ENCODE data around the gene SLC8A1. TPM values are rescaled to one million over a fixed set of nuclear protein-coding genes. Genes with fewer than 3 reads are reported as not detected.

SLC8A1 gene
- total and polyA plus RNA-seq, 11 donors: 61.9 to 1,521 (median 827) TPM

DNA sequence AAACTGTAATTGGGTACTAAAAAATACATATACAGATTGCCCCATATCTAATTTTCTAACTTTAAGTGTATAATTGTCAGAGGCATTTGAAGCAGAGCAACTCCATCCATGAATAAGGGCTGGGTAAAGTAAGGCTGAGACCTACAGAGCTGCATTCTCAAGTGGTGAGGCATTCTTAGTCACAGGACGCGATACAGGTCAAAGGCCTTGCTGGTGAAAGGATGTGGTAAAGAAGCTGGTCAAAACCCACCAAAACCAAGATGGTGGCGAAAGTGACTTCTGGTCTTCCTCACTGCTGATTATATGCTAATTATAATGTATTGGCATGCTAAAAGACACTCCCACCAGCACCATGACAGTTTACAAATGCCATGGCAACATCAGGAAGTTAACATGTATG lies 50.0 kb downstream of the SLC8A1 start:
- peaks cover 0 to 89% (median 51%) of the 10 kb centered on the region in 12 donors for H3K4me1 ChIP-seq
- WGBS, 4 donors: 69 to 78% (median 74%) methylated on average over 3 of the region's 3 CpGs
- no peak for ATAC-seq

DNA sequence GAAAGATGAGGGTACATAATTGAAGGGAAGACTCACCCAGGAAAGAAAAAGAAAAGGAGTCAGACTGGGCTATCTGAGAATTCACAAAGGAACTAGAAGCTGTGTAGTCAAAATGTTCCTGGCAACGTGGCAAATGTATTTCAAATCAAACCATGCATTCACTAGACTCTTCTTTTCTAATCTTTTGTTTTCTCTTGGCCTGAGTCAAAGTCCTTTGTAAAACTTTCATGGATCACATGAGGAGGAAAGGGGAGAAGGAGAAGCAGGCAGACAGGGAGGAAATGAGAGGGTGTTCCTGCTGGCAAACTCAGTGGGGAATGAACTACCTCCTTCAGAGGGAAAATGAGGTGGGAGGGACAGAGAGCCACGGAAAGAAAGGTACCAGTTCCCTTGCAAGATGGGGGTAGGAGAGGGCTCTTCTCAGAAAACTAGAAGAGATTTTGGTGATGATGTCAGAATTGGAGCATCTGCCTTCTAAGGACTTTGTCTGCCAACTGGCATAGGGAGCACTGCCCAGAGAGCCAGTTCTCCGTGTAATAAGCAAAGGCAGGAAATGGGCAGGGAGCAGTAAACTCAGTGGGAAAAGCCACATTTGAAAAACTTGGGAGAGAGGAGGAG lies 51.4 kb downstream of the SLC8A1 start:
- DNase-seq (no peak), ATAC-seq (peak in 3 of 4 donors; percentile 9 to 29 (median 12))
- peaks cover 0 to 91% (median 60%) of the 10 kb centered on the region in 12 donors for H3K4me1 ChIP-seq
- no peaks in the 10 kb centered on the region for H3K27me3 ChIP-seq
- H3K27ac ChIP-seq: peak overlapping the region in 11 of 12 donors; percentile 4 to 55 (median 39)
- peak overlapping the region in 1 of 12 donors; percentile 5 for H3K4me3 ChIP-seq
- no peaks in the 10 kb centered on the region for H3K9me3 ChIP-seq
- intact Hi-C loops (cut with DNase I): loop anchor here in 1 of 10 donors (5.0 kb wide), 1 partner anchor 43 kb away; no protein-coding TSS in a partner anchor
- WGBS, 4 donors: 6 to 10% (median 8%) methylated on average over 3 of the region's 3 CpGs
- TF ChIP-seq POLR2A (IDR thresholded peaks at IDR 0.05): no peak
- TF ChIP-seq, protein P1, sequence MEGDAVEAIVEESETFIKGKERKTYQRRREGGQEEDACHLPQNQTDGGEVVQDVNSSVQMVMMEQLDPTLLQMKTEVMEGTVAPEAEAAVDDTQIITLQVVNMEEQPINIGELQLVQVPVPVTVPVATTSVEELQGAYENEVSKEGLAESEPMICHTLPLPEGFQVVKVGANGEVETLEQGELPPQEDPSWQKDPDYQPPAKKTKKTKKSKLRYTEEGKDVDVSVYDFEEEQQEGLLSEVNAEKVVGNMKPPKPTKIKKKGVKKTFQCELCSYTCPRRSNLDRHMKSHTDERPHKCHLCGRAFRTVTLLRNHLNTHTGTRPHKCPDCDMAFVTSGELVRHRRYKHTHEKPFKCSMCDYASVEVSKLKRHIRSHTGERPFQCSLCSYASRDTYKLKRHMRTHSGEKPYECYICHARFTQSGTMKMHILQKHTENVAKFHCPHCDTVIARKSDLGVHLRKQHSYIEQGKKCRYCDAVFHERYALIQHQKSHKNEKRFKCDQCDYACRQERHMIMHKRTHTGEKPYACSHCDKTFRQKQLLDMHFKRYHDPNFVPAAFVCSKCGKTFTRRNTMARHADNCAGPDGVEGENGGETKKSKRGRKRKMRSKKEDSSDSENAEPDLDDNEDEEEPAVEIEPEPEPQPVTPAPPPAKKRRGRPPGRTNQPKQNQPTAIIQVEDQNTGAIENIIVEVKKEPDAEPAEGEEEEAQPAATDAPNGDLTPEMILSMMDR (IDR thresholded peaks at IDR 0.05): no peak
- H3K36me3 ChIP-seq: no peaks in the 10 kb centered on the region

More for the DNA sequence above, 50.0 kb downstream of the SLC8A1 start:
- DNase-seq: no peak
- Histone ChIP-seq H3K4me3 (no peak overlapping the region), H3K36me3 (no peaks in the 10 kb centered on the region), H3K27ac (peak overlapping the region in 2 of 12 donors; percentile 27 to 68), H3K27me3 (no peaks in the 10 kb centered on the region), H3K9me3 (no peaks in the 10 kb centered on the region)
- TF ChIP-seq POLR2A (IDR thresholded peaks at IDR 0.05): no peak
- TF ChIP-seq, protein P1 (IDR thresholded peaks at IDR 0.05): no peak
- intact Hi-C loops (cut with DNase I): loop anchor here in 1 of 10 donors (5.0 kb wide), 1 partner anchor 45 kb away; no protein-coding TSS in a partner anchor

DNA sequence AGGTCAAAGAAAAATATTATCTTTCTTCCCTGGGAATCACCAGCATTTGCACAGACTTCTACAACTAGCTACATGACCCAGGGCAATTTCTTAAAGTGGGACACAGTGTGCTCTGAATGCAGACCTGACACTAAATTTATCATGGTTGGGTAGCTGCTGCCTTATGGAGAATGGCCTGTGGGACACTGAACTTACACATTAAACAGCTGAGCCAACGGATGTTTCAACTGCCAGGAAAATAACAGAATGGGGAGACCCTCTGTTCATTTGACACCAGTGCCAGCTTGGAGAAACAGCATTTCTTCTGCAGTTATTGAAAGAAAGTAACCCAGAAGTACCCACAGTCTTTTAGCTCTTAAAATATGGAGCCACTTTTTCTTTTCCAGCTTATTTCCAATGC lies 54.1 kb downstream of the SLC8A1 start:
- ATAC-seq: no peak
- intact Hi-C loops (cut with DNase I): no loop called here
- no peak for DNase-seq
- no peaks in the 10 kb centered on the region for H3K9me3 ChIP-seq
- no peaks in the 10 kb centered on the region for H3K36me3 ChIP-seq
- no peak overlapping the region for H3K4me3 ChIP-seq
- TF ChIP-seq, protein P1 (IDR thresholded peaks at IDR 0.05): no peak
- TF ChIP-seq POLR2A (IDR thresholded peaks at IDR 0.05): no peak
- H3K4me1 ChIP-seq: peaks cover 0 to 95% (median 64%) of the 10 kb centered on the region in 12 donors
- H3K27ac ChIP-seq: peak overlapping the region in 1 of 12 donors; percentile 25
- H3K27me3 ChIP-seq: no peaks in the 10 kb centered on the region
- 43 to 64% (median 53%) methylated on average over 1 of the region's 1 CpG for WGBS, 4 donors

DNA sequence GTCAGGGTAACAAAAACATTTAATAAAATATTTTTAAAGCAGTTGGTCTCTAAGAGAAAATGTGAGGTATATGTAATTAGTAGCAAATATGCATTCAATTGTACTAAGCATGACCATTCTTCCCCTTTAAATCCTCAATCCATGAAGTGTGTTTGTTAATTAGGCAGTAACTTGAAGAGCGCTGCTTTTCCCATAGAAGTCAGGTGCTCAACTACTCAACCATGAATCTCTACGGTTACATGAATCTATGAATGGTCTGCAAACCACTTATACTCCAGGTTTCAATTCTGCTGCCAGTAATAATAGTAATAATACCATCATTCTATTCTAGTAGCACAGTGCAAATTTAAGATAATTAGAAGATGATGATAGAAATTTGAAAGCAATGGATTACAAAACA lies 55.8 kb downstream of the SLC8A1 start:
- intact Hi-C loops (cut with DNase I): no loop called here
- Histone ChIP-seq H3K27me3 (no peaks in the 10 kb centered on the region), H3K9me3 (no peaks in the 10 kb centered on the region), H3K4me1 (peaks cover 0 to 93% (median 57%) of the 10 kb centered on the region in 12 donors), H3K36me3 (no peaks in the 10 kb centered on the region), H3K4me3 (no peak overlapping the region), H3K27ac (peak overlapping the region in 2 of 12 donors; percentile 7 to 36)
- no peak for ATAC-seq
- WGBS, 4 donors: 50 to 63% (median 55%) methylated on average over 2 of the region's 2 CpGs
- no peak for DNase-seq
- TF ChIP-seq POLR2A (IDR thresholded peaks at IDR 0.05): no peak
